SKM-1 treated with dmso at 0.1 percent for 144 hours (cell line): ENCODE measurements around the gene AMIGO1.

Source experiments
- DNase-seq: peaks from one replicate; lab custom pipeline; 2025; ENCODE audit not compliant: unreplicated experiment; lab: John Stamatoyannopoulos, UW

The AMIGO1 gene

DNA sequence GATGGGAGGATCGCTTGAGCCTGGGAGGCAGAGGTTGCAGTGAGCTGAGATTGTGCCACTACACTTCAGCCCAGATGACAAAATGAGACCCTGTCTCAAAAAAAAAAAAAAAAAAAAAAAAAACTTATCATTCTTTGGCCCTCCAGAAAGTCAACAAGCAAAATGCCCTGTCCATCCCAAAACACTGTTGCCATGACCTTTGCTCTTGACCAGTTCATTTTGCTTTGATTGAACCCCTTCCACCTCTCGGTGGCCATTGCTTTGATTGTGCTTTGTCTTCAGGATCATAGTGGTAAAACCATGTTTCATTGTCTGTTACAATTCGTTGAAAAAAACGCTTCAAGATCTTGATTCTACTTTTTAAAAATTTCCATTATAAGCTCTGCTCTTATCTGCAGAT, 51.7 kb downstream of the AMIGO1 start:
- no peak for DNase-seq

DNA sequence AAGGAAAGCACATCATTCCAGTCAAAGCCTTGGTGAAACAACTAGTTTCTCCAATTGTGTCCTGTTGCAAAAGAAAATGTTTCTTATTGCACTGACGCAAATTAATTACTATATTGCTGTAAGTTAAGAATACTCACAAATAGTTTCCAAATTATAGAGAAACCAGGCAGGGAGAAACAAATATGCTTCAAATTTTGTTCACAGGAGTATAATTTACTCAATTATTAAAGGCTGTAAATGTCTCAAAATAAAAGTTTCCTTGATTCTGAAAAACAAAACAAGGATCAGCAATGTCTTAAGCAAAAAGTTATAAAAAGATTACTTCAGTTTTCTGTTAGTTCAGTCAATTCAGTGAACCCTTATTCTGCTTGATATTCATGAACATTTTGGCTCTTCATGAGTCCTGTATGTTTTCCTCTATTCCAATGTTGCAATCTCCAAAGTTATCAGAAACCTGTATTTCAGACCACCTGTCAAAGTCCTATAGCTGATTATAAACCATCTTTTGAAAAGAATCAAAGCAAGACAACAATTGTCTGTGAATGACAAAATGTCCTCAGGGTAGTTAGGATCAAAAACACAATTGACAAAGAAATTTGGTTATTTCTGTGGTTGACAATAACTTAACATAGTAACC, 54.9 kb downstream of the AMIGO1 start:
- no peak for DNase-seq
